Measurements from ENCODE around the gene FSTL5. TPM values are rescaled to one million over a fixed set of nuclear protein-coding genes. Genes with fewer than 3 reads are reported as not detected.

FSTL5 gene
- total RNA-seq, 1 donor from 2014 or later: not detected

DNA sequence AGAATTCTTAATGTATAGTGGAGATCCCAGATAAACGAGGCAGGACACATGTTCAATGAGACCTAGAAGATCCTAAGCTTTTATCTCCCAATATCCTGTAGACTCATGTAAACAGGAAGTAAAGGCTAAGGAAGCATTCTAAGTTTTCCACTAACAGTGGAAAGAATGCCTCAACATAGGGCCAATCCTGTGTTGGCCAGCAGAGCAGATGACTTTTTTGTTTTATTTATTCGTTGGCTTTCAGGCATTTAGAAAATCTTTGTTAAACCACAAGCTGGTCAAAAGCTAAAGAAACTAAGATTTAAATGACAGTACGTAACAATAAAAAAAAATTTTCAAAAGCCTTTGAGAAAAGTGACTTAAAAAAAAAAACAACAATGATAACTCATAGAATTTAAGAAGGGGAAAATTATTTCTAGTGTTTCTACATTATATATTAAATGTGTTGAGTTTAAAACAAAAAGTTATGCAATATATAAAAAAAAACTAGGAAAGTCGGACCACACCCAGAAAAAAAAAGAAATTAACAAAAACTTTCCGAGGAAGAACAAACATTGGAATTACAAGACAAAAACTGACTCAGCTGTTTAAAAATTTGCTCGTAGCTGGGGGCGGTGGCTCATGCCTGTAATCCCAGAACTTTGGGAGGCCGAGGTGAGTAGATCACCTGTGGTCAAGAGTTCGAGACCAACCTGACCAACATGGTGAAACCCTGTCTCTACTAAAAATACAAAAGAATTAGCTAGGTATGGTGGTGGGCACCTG is 759.3 kb downstream of the FSTL5 start:
- no peak overlapping the region for H3K4me3 ChIP-seq (ENCODE audit: low read depth, low read length)
- TF ChIP-seq, protein P1, sequence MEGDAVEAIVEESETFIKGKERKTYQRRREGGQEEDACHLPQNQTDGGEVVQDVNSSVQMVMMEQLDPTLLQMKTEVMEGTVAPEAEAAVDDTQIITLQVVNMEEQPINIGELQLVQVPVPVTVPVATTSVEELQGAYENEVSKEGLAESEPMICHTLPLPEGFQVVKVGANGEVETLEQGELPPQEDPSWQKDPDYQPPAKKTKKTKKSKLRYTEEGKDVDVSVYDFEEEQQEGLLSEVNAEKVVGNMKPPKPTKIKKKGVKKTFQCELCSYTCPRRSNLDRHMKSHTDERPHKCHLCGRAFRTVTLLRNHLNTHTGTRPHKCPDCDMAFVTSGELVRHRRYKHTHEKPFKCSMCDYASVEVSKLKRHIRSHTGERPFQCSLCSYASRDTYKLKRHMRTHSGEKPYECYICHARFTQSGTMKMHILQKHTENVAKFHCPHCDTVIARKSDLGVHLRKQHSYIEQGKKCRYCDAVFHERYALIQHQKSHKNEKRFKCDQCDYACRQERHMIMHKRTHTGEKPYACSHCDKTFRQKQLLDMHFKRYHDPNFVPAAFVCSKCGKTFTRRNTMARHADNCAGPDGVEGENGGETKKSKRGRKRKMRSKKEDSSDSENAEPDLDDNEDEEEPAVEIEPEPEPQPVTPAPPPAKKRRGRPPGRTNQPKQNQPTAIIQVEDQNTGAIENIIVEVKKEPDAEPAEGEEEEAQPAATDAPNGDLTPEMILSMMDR (conservative IDR thresholded peaks at IDR 0.05; ENCODE audit: low read depth, low read length): no peak
- DNase-seq (ENCODE audit: low read depth): no peak

DNA sequence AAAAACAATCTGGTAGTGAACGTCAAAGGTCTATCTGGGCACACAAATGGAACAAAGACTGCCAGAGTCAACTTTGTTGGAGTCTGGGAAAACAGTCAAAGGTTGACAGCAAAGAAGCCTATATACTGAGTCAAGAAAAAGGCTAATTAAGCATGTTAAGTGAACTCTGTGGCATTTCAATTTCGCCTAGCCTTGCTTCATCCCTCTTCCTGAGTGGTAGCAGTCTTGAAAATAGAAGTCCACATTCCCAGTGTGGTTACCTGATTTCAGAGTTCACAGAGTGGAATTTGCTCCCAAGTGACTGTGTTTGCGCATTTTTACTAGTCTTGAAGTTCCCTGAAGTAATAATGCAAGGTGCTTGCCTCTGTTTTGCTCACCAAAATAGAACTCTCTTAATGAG is 760.0 kb downstream of the FSTL5 start:
- no peak overlapping the region for H3K4me3 ChIP-seq (ENCODE audit: low read depth, low read length)
- TF ChIP-seq, protein P1 (conservative IDR thresholded peaks at IDR 0.05; ENCODE audit: low read depth, low read length): no peak
- no peak for DNase-seq (ENCODE audit: low read depth)

- DNase-seq (ENCODE audit: low read depth): no peak
- H3K4me3 ChIP-seq (ENCODE audit: low read depth, low read length): no peak overlapping the region
- TF ChIP-seq, protein P1 (conservative IDR thresholded peaks at IDR 0.05; ENCODE audit: low read depth, low read length): no peak
Observed at GRCh38 chr4:161393602-161394001, 770.2 kb downstream of the FSTL5 start.

DNA sequence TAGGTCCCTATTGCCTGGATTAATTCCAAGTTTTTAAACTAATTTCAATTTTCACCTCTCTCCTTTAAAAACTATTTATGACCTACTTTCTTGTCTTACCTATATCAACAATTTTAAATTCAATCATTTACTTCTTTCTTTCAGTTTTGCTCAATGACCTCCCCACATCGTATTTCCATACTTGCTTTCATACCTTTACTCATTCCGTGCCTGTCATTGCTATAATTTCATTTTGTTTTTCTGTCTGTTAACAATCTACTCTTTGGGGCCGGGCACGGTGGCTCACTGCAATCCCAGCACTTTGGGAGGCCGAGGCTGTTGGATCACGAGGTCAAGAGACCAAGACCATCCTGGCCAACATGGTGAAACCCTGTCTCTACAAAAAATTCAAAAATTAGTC is 781.1 kb downstream of the FSTL5 start:
- no peak for DNase-seq (ENCODE audit: low read depth)
- TF ChIP-seq, protein P1 (conservative IDR thresholded peaks at IDR 0.05; ENCODE audit: low read depth, low read length): no peak
- H3K4me3 ChIP-seq (ENCODE audit: low read depth, low read length): no peak overlapping the region

GRCh38 chr4:161376275-161376674 is 787.5 kb downstream of the FSTL5 start:
- no peak for DNase-seq (ENCODE audit: low read depth)
- TF ChIP-seq, protein P1 (conservative IDR thresholded peaks at IDR 0.05; ENCODE audit: low read depth, low read length): no peak
- H3K4me3 ChIP-seq (ENCODE audit: low read depth, low read length): no peak overlapping the region

DNA sequence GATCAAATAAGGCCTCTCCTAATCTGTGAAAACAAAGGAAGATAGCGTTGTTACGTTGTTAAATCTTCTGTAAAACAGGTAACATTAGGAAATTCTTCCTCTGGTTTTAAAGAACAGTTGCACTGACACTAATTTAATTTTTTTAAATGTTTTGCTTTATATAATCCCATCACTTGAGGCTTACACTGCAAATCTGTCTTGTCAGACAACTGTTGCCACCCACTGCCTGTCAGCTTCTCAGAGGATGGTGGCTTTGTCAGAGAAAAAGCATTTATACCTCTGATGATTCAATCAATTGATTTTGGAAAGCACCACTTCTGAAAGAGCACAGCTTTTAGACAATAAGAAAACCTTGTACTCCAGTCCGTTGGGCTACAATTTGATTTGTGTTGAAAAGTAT is 799.1 kb downstream of the FSTL5 start:
- TF ChIP-seq, protein P1 (conservative IDR thresholded peaks at IDR 0.05; ENCODE audit: low read depth, low read length): no peak
- no peak overlapping the region for H3K4me3 ChIP-seq (ENCODE audit: low read depth, low read length)
- DNase-seq (ENCODE audit: low read depth): no peak

DNA sequence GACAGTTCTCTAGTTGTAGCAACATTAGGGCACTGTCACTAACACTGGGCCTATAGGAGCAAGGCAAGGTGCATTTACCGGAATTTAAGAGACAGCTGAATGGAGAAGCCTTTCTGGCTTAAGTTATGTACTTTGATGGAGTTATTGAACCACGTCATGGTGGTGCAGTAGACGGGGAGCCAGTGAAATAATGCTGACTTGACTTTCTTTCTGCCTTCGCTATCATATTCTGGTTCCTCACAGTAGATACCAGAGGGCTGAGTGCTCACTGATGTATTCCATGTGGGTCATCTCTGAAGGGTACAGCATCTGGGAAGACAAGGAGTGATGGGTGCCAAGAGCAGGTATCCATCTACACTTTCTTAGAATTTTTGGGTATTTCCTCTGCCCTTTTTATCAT is 802.8 kb downstream of the FSTL5 start:
- no peak overlapping the region for H3K4me3 ChIP-seq (ENCODE audit: low read depth, low read length)
- DNase-seq (ENCODE audit: low read depth): no peak
- TF ChIP-seq, protein P1 (conservative IDR thresholded peaks at IDR 0.05; ENCODE audit: low read depth, low read length): no peak

Data from epithelial cell of proximal tubule (primary cell).